SK-N-SH (cell line): Measurements from ENCODE around the gene GNG3. TPM values are rescaled to one million over a fixed set of nuclear protein-coding genes. Genes with fewer than 3 reads are reported as not detected.

Source experiments
- CTCF ChIA-PET: fragments of 300-600, 350-600 bp; formaldehyde crosslinking; extraction: SDS; loops from one replicate; lab custom pipeline; 2021; lab: Yijun Ruan, JAX
- POLR2A ChIA-PET: fragments of 350-600 bp; sonication (Branson Sonifier 250); formaldehyde crosslinking; extraction: SDS; loops from one replicate; lab custom pipeline; 2020; ENCODE audit warnings: antibody characterized with exemption, inconsistent platforms; lab: Yijun Ruan, JAX
- DNase-seq: peaks from one replicate; pipeline ENCODE4 v3.0.0; 2012
- H2AFZ ChIP-seq: fragments of 200-600 bp; sonication (generic); 2 replicates; pipeline ENCODE4 v1.8.1; 2016; ENCODE audit warnings: antibody characterized with exemption, mild to moderate bottlenecking, low read depth
- H3F3A ChIP-seq: fragments of 200-600 bp; sonication (generic); replicated peaks from 2 replicates; pipeline ENCODE3; 2016; ENCODE audit warnings: antibody characterized with exemption, mild to moderate bottlenecking; ENCODE audit not compliant: insufficient read depth
- H3K27ac ChIP-seq, 2 experiments: fragments of 200-500 bp in 1 of 2; fragments of 200-600 bp in 1 of 2; sonication (Bioruptor generic) in 1 of 2; sonication (generic), shearing (Covaris generic) in 1 of 2; 2 replicates each; pipeline versions ENCODE4 v1.5.1 to v1.6.1; 2014 to 2016; ENCODE audit warnings: low read depth in 2 of 2, inconsistent platforms in 1 of 2, low read length in 1 of 2, mild to moderate bottlenecking in 1 of 2, mixed read lengths in 1 of 2
- H3K27me3 ChIP-seq: fragments of 200-600 bp; sonication (generic), shearing (Covaris generic); 2 replicates; pipeline ENCODE4 v1.6.1; 2016; ENCODE audit warnings: mixed run types; ENCODE audit not compliant: insufficient read depth
- H3K36me3 ChIP-seq, 2 experiments: fragments of 200-500 bp in 1 of 2; fragments of 200-600 bp in 1 of 2; sonication (Bioruptor generic) in 1 of 2; sonication (generic) in 1 of 2; replicated peaks in 1 of 2; 2 replicates each; pipeline versions ENCODE3 to v1.5.1; 2014 to 2016; ENCODE audit warnings: low read length in 1 of 2, mild to moderate bottlenecking in 1 of 2; ENCODE audit not compliant: insufficient read depth in 2 of 2, control insufficient read depth in 1 of 2
- H3K4me1 ChIP-seq, 2 experiments: fragments of 200-500 bp in 1 of 2; fragments of 200-600 bp in 1 of 2; sonication (Bioruptor generic) in 1 of 2; sonication (generic), shearing (Covaris generic) in 1 of 2; 2 replicates each; pipeline versions ENCODE4 v1.5.1 to v1.6.1; 2014 to 2016; ENCODE audit warnings: low read depth in 1 of 2, low read length in 1 of 2, mixed run types in 1 of 2; ENCODE audit not compliant: insufficient read depth in 2 of 2, control insufficient read depth in 1 of 2
- H3K4me2 ChIP-seq: fragments of 200-600 bp; sonication (generic), shearing (Covaris generic); 2 replicates; pipeline ENCODE4 v1.6.1; 2017; ENCODE audit warnings: mixed run types
- H3K4me3 ChIP-seq, 2 experiments: fragments of 200-500 bp in 1 of 2; fragments of 200-600 bp in 1 of 2; sonication (Bioruptor generic) in 1 of 2; sonication (generic), shearing (Covaris generic) in 1 of 2; 2 replicates each; pipeline versions ENCODE4 v1.5.1 to v1.8.1; 2014 to 2016; ENCODE audit warnings: low read depth in 2 of 2, inconsistent platforms in 1 of 2, low read length in 1 of 2, mild to moderate bottlenecking in 1 of 2, mixed read lengths in 1 of 2, moderate library complexity in 1 of 2
- H3K79me2 ChIP-seq: fragments of 200-600 bp; sonication (generic); 2 replicates; pipeline ENCODE4 v1.8.1; 2017; ENCODE audit warnings: mild to moderate bottlenecking; ENCODE audit not compliant: insufficient read depth
- H3K9ac ChIP-seq: fragments of 200-600 bp; sonication (generic); 2 replicates; pipeline ENCODE4 v1.6.1; 2017; ENCODE audit warnings: mixed run types
- H3K9me2 ChIP-seq: fragments of 200-600 bp; sonication (generic); 2 replicates; pipeline ENCODE4 v1.6.1; 2017; ENCODE audit warnings: mixed run types
- H3K9me3 ChIP-seq: fragments of 200-600 bp; sonication (generic); 2 replicates; pipeline ENCODE4 v1.6.1; 2017; ENCODE audit warnings: mixed run types, mild to moderate bottlenecking, moderate library complexity
- H4K20me1 ChIP-seq: fragments of 200-600 bp; sonication (generic); 2 replicates; pipeline ENCODE4 v1.6.1; 2017; ENCODE audit warnings: mild to moderate bottlenecking, mixed run types; ENCODE audit not compliant: insufficient read depth
- CTCF ChIP-seq: fragments of 200-600 bp; sonication (generic); IDR thresholded peaks from 2 replicates; pipeline ENCODE4 v1.6.1; 2017; ENCODE audit warnings: antibody characterized with exemption, mild to moderate bottlenecking, moderate library complexity
- EZH2phosphoT487 ChIP-seq: fragments of 200-600 bp; sonication (generic); IDR thresholded peaks from 2 replicates; pipeline ENCODE4 v1.6.1; 2017; ENCODE audit warnings: low read depth, mixed run types, mild to moderate bottlenecking, antibody characterized with exemption, moderate library complexity, borderline replicate concordance
- FOSL2 ChIP-seq: IDR thresholded peaks from 2 replicates; pipeline ENCODE4 v1.4.0; 2012; ENCODE audit warnings: low read depth, mild to moderate bottlenecking, moderate library complexity, borderline replicate concordance
- FOXJ3 ChIP-seq: sonication (generic); formaldehyde crosslinking; IDR thresholded peaks from 2 replicates; pipeline ENCODE4 v1.5.1; 2020; ENCODE audit warnings: mild to moderate bottlenecking, missing genetic modification reagents
- GABPA ChIP-seq: IDR thresholded peaks from 2 replicates; pipeline ENCODE4 v1.4.0; 2012; ENCODE audit warnings: low read depth, mild to moderate bottlenecking
- GATA2 ChIP-seq: sonication (generic); formaldehyde crosslinking; IDR thresholded peaks from 2 replicates; pipeline ENCODE4 v1.5.0; 2020; ENCODE audit warnings: mild to moderate bottlenecking, missing genetic modification reagents
- MAX ChIP-seq: IDR thresholded peaks from 2 replicates; pipeline ENCODE4 v1.4.0; 2012; ENCODE audit warnings: low read depth
- MEF2A ChIP-seq: IDR thresholded peaks from 2 replicates; pipeline ENCODE4 v1.4.0; 2012; ENCODE audit warnings: low read depth, borderline replicate concordance
- NFIC ChIP-seq: IDR thresholded peaks from 2 replicates; pipeline ENCODE4 v1.4.0; 2012; ENCODE audit warnings: borderline replicate concordance
- NRF1 ChIP-seq: IDR thresholded peaks from 2 replicates; pipeline ENCODE4 v1.6.1; 2012; ENCODE audit warnings: low read depth, mild to moderate bottlenecking, low read length
- PBX3 ChIP-seq: IDR thresholded peaks from 2 replicates; pipeline ENCODE4; 2012
- POLR2AphosphoS5 ChIP-seq: IDR thresholded peaks from 2 replicates; pipeline ENCODE4 v1.6.1; 2012; ENCODE audit warnings: low read depth, low read length
- RAD21 ChIP-seq: IDR thresholded peaks from 2 replicates; pipeline ENCODE4 v1.6.1; 2012; ENCODE audit warnings: mild to moderate bottlenecking, low read length
- REST ChIP-seq: IDR thresholded peaks from 2 replicates; pipeline ENCODE4 v1.6.1; 2012; ENCODE audit warnings: mild to moderate bottlenecking, low read depth, low read length, moderate library complexity
- RFX5 ChIP-seq: IDR thresholded peaks from 2 replicates; pipeline ENCODE4 v1.6.1; 2012; ENCODE audit warnings: mild to moderate bottlenecking, improper control_type of control experiment, low read length
- RXRA ChIP-seq: IDR thresholded peaks from 2 replicates; pipeline ENCODE4 v1.4.0; 2012; ENCODE audit warnings: low read depth, mild to moderate bottlenecking, borderline replicate concordance
- SMC3 ChIP-seq: IDR thresholded peaks from 2 replicates; pipeline ENCODE4 v1.6.1; 2012; ENCODE audit warnings: low read depth, low read length, improper control_type of control experiment
- TEAD4 ChIP-seq: IDR thresholded peaks from 2 replicates; pipeline ENCODE4 v1.4.0; 2012; ENCODE audit warnings: mild to moderate bottlenecking, borderline replicate concordance; ENCODE audit not compliant: insufficient read depth
- USF1 ChIP-seq: IDR thresholded peaks from 2 replicates; pipeline ENCODE4 v1.4.0; 2012; ENCODE audit warnings: low read depth, borderline replicate concordance
- YY1 ChIP-seq: IDR thresholded peaks from 2 replicates; pipeline ENCODE4 v1.4.0; 2012; ENCODE audit warnings: low read depth, mild to moderate bottlenecking
- WGBS: methylation state at CpG from one replicate; pipeline ENCODE4 v1.1.6; 2017; ENCODE audit warnings: low lambda C conversion rate; 5-methylcytosine and 5-hydroxymethylcytosine counted together
- polyA plus RNA-seq, 3 experiments: library from polyadenylated mRNA; depleted of rRNA; stranded (reverse); fragments of >200 nt; gene quantifications; 2 replicates each; pipeline ENCODE4 v1.2.3, GENCODE V29; 2012

The GNG3 gene
- polyA plus RNA-seq, 1 of the 3 experiments (the other 2 are of a cell fraction) = 0.16 TPM

GRCh38 chr11:62706850-62707247, 627 bp upstream of the GNG3 start:
- Histone ChIP-seq H3K9ac (no peak overlapping the region), H2AFZ (peak overlapping the region; percentile 64; the same call in 1 of the 2 replicates), H3K4me1 (peaks cover 22 to 45% of the 10 kb centered on the region in 2 experiments; a peak in 3 of 4 replicates), H3K4me2 (peak overlapping the region; percentile 73), H3K4me3 (no peak overlapping the region; a peak in 1 of 4 replicates), H3K9me3 (no peaks in the 10 kb centered on the region), H3K9me2 (no peaks in the 10 kb centered on the region), H3K79me2 (peaks cover 12% of the 10 kb centered on the region; the same call in 1 of the 2 replicates), H4K20me1 (no peaks in the 10 kb centered on the region), H3K36me3 (peaks cover 16 to 19% of the 10 kb centered on the region in 2 experiments), H3K27ac (peak overlapping the region; percentile 84 to 89), H3K27me3 (no peaks in the 10 kb centered on the region), H3F3A (peaks cover 36% of the 10 kb centered on the region)
- 0 out of 2 replicates have a peak, but pooled peaks have one; percentile 1 for TF ChIP-seq POLR2AphosphoS5
- no peak for TF ChIP-seq NFIC
- 86% methylated on average over 8 of the region's 8 CpGs for WGBS
- CTCF ChIA-PET = interaction anchor here (1.1 to 6.6 kb wide), 8 partner anchors 12 to 164 kb away, joined by 3 to 48 read pairs (median 4); partner anchors contain the start of genes HNRNPUL2 and TMEM179B
- DNase-seq = no peak
- POLR2A ChIA-PET = interaction anchor here (0.5 to 3.3 kb wide), 9 partner anchors 18 to 135 kb away, joined by 3 to 26 read pairs (median 5); partner anchors contain the start of genes C11orf98, CSKMT, HNRNPUL2 and INTS5

- no peak for DNase-seq
- Histone ChIP-seq H3K4me3 (peak overlapping the region in 1 of 2 experiments; percentile 48; a peak in 2 of 4 replicates), H3K9me2 (no peaks in the 10 kb centered on the region), H3K4me2 (peak overlapping the region; percentile 81), H2AFZ (no peak overlapping the region), H4K20me1 (no peaks in the 10 kb centered on the region), H3K9me3 (no peaks in the 10 kb centered on the region), H3K4me1 (peaks cover 22 to 45% of the 10 kb centered on the region in 2 experiments; a peak in 3 of 4 replicates), H3K79me2 (peaks cover 12% of the 10 kb centered on the region; the same call in 1 of the 2 replicates), H3K36me3 (peaks cover 28 to 32% of the 10 kb centered on the region in 2 experiments), H3F3A (peaks cover 49% of the 10 kb centered on the region), H3K27ac (peak overlapping the region; percentile 85 to 87; a peak in 2 of 4 replicates), H3K27me3 (no peaks in the 10 kb centered on the region), H3K9ac (no peak overlapping the region)
- CTCF ChIA-PET = interaction anchor here (0.6 to 6.6 kb wide), 6 partner anchors 14 to 176 kb away, joined by 3 to 48 read pairs (median 3); partner anchors contain the start of gene HNRNPUL2
- POLR2A ChIA-PET = interaction anchor here (0.5 to 4.0 kb wide), 7 partner anchors 17 to 131 kb away, joined by 3 to 24 read pairs (median 5); partner anchors contain the start of genes C11orf98, CSKMT, HNRNPUL2 and LBHD1
- 95% methylated on average over 5 of the region's 5 CpGs for WGBS
- no peak for TF ChIP-seq SMC3
- no peak for TF ChIP-seq RXRA
- no peak for TF ChIP-seq YY1
- no peak for TF ChIP-seq MEF2A
- TF ChIP-seq FOXJ3 = no peak
- TF ChIP-seq POLR2AphosphoS5 = no peak
- no peak for TF ChIP-seq USF1
- no peak for TF ChIP-seq CTCF
- TF ChIP-seq NRF1 = no peak
- no peak for TF ChIP-seq REST
- no peak for TF ChIP-seq FOSL2
- no peak for TF ChIP-seq GABPA
- no peak for TF ChIP-seq RAD21
- TF ChIP-seq GATA2 = no peak
- no peak for TF ChIP-seq RFX5
- no peak for TF ChIP-seq TEAD4
- no peak for TF ChIP-seq EZH2phosphoT487
- TF ChIP-seq PBX3 = no peak
- no peak for TF ChIP-seq MAX
Measured at GRCh38 chr11:62708392-62708791, 916 bp downstream of the GNG3 start.
